Epithelial cell of esophagus (primary cell): ENCODE data around the gene ARID5A.
"Not testable (repeated sequence)": the region's sequence is repeated elsewhere in the genome, so short reads cannot be mapped to it uniquely, and the experiment has no call there.

Experiments used
- DNase-seq: peaks from one replicate; pipeline ENCODE4 v3.0.0; 2010; ENCODE audit warnings: low read depth
- H3K4me3 ChIP-seq: 2 replicates; pipeline ENCODE4 v1.5.1; 2011; ENCODE audit warnings: mild to moderate bottlenecking, low read length, control low read depth
- TF ChIP-seq, protein P1 (sequence below): IDR thresholded peaks from 2 replicates; pipeline ENCODE4 v1.5.1; 2011; ENCODE audit warnings: low read depth, mild to moderate bottlenecking, low read length, control low read depth, inconsistent platforms; ENCODE audit not compliant: insufficient read depth; ENCODE audit errors: missing control alignments

Gene ARID5A

DNA sequence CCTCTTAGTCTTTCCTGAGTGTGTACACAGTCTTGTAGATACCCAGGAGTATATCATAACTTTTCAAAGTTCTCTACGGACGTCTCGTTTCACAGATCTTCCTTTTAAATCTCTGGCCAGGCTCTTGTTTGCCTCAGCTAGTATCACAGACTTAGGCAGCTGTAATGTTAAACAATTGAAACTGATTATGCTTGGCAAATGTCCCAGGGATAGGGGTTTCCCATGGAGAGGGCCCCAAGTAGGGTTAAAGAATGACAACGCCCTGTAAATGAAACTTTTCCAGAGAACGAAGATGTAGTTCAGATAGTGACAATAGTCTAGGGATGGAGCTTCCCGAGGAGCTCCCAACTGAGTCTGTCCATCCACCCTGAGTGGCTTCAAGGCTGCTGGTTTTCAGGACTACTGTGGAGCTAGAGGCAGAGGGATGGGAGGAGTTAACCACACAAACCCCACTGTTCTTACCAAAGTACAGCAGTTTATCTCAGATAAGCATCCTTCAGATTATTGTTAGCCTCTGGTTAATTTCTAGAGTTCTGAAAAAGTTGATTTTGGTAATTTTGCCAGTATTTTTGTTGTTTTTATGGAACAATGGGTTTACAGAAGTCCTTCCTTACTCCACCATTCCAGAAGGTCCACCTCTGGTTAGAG lies 40.4 kb upstream of the ARID5A start:
- DNase-seq, result no peak
- TF ChIP-seq, protein P1, sequence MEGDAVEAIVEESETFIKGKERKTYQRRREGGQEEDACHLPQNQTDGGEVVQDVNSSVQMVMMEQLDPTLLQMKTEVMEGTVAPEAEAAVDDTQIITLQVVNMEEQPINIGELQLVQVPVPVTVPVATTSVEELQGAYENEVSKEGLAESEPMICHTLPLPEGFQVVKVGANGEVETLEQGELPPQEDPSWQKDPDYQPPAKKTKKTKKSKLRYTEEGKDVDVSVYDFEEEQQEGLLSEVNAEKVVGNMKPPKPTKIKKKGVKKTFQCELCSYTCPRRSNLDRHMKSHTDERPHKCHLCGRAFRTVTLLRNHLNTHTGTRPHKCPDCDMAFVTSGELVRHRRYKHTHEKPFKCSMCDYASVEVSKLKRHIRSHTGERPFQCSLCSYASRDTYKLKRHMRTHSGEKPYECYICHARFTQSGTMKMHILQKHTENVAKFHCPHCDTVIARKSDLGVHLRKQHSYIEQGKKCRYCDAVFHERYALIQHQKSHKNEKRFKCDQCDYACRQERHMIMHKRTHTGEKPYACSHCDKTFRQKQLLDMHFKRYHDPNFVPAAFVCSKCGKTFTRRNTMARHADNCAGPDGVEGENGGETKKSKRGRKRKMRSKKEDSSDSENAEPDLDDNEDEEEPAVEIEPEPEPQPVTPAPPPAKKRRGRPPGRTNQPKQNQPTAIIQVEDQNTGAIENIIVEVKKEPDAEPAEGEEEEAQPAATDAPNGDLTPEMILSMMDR, result no peak
- H3K4me3 ChIP-seq, result no peak overlapping the region

DNA sequence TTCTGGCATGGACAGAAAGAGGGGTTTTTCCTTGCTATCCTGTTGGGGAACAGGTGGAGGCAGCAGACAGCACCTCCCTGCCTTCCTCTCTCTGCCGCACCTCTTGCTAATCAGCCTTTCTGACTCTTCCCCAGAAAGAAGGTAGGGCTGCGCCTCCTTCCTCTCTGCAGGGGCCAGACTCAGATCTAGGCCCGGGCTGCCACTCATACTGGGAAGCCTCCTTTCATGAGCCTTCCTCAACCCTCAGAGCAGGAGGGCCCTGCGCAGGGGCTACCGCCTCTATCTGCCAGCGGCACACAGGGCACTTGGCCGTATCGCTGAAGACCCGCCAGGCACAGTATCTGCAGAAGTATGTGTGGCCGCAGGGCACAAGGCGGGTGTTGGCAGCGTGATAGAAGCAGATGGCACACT lies 38.5 kb upstream of the ARID5A start:
- no peak for DNase-seq
- H3K4me3 ChIP-seq, result no peak overlapping the region
- TF ChIP-seq, protein P1, result no peak

GRCh38 chr2:96498611-96499010 lies 37.9 kb upstream of the ARID5A start:
- not testable (repeated sequence) for H3K4me3 ChIP-seq, DNase-seq

GRCh38 chr2:96499061-96499960 lies 37.2 kb upstream of the ARID5A start:
- TF ChIP-seq, protein P1, result no peak
- H3K4me3 ChIP-seq, result no peak overlapping the region
- DNase-seq, result no peak

GRCh38 chr2:96500385-96501066 lies 36.0 kb upstream of the ARID5A start:
- TF ChIP-seq, protein P1, result no peak
- no peak for DNase-seq
- no peak overlapping the region for H3K4me3 ChIP-seq

DNA sequence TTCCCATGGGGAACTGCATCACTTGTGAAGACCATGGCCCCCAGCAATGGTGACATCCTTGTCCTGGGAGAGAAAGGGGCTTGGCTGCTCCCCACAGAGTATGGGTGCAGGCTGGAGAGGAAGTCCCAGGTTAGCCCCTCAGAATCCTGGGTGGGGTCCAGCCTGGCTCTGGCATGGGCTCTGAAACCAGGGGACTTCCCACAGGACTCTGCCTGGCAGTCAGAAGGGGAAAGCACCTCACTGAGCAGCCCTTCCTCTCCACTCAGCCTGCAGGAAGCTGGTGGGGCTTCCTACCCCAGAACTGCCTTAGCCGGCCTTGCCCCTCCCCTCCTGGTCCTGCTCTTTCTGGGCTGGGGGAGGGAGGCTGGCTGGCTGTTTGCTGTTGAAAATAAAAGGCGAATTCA lies 35.1 kb upstream of the ARID5A start:
- DNase-seq, result no peak
- TF ChIP-seq, protein P1, result no peak
- no peak overlapping the region for H3K4me3 ChIP-seq

- no peak for DNase-seq
- no peak overlapping the region for H3K4me3 ChIP-seq
- TF ChIP-seq, protein P1, result no peak
Observed at GRCh38 chr2:96501886-96502810, 34.4 kb upstream of the ARID5A start.
